CD4-positive, alpha-beta T cell treated with Interleukin-1 beta for 1 hour (primary cell): ENCODE measurements around the gene PLCB4.

Source experiments
- DNase-seq, 2 donors: peaks; one replicate each; pipeline ENCODE4 v3.0.0-alpha.2; 2020 to 2022

The PLCB4 gene

DNA sequence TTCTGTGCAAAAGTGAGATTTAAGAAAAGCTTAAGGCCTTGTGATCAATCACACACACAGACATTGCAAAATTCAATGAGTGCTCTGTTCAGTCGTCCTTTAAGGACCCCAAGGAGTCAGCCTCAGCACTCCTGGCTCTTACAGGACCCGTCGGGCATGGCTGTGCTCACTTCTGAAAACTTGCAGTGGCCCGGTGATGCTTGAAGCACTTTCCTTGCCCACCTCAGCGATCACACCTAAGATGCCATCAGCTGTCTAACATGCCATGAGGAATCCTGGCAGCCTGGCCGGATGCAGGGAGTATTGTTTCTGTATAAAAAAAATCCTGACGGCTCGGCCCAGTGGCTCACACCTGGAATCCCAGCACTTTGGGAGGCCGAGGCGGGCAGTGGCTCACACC, 344.1 kb downstream of the PLCB4 start:
- DNase-seq, result no peak

- no peak for DNase-seq
Observed at GRCh38 chr20:9415426-9415825, 346.5 kb downstream of the PLCB4 start.

- no peak for DNase-seq
Observed at GRCh38 chr20:9416421-9416820, 347.5 kb downstream of the PLCB4 start.

GRCh38 chr20:9417665-9418064, 348.8 kb downstream of the PLCB4 start:
- DNase-seq, result no peak

DNA sequence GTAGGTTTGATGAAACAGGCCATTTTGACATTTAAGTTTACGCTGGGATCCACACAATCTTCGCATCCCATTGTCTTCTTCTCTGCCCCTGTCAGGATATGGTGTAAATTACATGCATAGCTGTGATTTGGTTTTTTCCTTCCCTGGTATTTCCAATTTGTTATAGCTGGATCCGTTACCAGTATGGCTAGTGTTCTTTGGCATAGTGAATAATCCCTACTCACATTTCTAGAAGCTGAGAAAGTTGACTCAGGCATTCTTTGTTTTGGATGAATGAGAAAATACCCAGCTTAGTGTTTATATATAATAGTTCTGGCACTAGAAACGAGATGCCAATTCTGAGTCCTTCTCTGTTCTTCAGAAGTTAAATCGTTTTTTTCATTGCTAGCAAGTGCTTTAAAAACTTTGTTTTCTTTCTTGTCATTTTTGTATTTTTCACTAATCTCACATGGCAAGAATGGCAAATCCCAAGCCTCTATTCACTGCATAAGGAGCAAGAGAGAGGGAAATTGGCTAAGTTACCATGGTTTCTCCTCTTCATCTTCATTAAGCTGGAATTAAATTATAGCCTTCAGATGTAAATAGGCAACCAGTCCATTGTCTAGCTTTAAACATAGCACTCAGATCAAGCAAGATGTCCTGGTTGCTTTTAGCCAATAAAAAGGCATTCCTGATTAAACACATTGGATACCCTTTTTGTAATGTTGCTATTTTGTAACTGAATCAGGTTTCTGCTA, 353.6 kb downstream of the PLCB4 start:
- DNase-seq, result no peak

DNA sequence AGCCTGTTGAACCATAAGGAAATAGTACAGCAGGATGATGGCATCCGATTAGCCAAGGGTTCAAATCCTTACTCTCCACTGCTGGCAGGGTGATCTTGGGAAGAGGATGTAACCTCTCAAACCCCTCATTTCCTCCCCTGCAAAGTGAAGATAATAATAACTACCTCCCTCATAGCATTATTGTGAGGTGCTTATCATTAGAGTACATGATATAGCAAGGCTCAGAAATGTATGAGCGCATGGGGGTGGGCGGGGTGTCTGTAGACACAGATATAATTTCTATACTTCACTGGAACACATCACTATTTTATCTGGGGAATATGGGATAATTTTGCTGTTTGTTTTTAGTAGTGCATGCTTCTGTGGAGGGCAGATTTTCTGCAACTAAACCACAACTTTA, 355.7 kb downstream of the PLCB4 start:
- no peak for DNase-seq

GRCh38 chr20:9427430-9428291, 358.8 kb downstream of the PLCB4 start:
- no peak for DNase-seq

DNA sequence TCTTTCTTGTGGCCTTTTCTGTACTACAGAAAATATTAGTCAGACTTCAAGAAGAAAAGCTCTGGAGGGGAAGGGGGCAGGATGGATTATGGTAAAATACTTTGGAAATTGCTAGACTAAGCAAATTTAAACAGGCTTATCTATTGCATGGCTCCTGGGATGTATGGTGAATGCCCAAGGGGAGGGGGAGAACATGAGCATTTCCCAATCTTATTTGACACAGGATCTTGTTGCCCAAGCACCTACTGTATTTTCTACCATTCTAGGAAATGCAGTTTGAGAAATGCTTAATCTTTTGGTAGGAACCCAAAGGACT, 359.4 kb downstream of the PLCB4 start:
- DNase-seq, result no peak

GRCh38 chr20:9439806-9440205, 370.9 kb downstream of the PLCB4 start:
- no peak for DNase-seq

DNA sequence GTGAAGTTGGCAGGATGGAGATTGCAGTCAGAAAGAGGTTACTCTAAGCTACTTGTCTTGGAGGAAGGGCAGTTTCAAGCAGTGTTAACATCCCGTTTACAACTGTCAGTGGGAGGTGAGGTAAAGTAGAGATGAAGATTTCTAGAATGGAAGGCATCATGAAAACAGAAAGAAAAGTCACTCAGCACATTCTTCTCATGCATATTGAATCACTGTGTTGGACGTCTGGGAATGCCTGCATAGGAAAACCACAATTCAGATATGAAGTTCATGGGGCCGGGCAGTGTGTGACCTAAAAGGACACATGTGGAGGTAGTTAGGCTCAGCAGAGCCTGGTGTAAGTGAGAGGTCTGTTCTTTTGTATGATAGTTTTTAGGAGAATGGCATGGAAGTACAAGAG, 372.0 kb downstream of the PLCB4 start:
- no peak for DNase-seq

GRCh38 chr20:9441948-9442347, 373.1 kb downstream of the PLCB4 start:
- no peak for DNase-seq

GRCh38 chr20:9442858-9443257, 374.0 kb downstream of the PLCB4 start:
- DNase-seq, result no peak

DNA sequence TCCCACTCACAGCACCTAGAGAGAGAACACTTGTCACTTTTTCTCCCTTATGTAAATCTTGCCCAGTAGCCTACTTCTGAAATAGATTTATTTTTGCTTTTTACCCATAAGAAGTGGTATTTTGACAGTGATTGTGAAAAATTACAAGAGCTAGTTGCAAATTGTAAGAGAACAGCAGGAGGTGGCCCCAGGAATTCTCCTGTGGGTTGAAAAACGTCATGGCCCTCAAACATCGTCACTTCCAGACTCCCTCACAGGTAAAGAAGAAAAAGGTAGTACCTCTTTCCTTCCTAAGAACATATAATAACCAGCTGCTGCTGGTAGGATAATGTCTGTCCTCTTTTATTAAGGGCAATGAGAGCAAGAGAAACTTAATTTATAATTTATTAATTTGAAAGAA, 376.0 kb downstream of the PLCB4 start:
- DNase-seq, result no peak

- DNase-seq, result no peak
Observed at GRCh38 chr20:9447182-9447581, 378.3 kb downstream of the PLCB4 start.

- DNase-seq, result no peak
Observed at GRCh38 chr20:9453201-9453600, 384.3 kb downstream of the PLCB4 start.

DNA sequence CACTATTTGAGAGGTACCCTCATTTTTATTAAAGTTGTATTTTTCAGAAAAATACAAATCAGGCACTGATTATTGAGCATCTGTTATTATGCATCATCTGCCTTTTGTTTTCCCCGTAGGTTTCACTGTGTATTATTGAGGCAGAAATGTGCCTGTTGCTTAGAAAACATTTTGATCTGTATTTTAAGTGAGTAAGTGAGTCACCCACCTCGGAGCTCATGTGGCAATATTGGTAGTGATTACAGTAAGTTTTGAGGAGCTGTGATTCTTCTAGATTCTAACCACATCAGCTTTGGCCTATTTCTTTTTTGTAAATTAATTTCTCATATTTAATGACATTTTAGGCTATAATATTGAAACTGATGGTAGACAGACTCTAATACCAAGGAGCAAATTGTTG, 385.9 kb downstream of the PLCB4 start:
- no peak for DNase-seq

GRCh38 chr20:9457136-9457535, 388.2 kb downstream of the PLCB4 start:
- no peak for DNase-seq

GRCh38 chr20:9458138-9458796, 389.4 kb downstream of the PLCB4 start:
- DNase-seq, result peak in 1 of 2 donors; percentile 2

GRCh38 chr20:9460518-9460917, 391.6 kb downstream of the PLCB4 start:
- no peak for DNase-seq

GRCh38 chr20:9467995-9468394, 399.1 kb downstream of the PLCB4 start:
- DNase-seq, result no peak

DNA sequence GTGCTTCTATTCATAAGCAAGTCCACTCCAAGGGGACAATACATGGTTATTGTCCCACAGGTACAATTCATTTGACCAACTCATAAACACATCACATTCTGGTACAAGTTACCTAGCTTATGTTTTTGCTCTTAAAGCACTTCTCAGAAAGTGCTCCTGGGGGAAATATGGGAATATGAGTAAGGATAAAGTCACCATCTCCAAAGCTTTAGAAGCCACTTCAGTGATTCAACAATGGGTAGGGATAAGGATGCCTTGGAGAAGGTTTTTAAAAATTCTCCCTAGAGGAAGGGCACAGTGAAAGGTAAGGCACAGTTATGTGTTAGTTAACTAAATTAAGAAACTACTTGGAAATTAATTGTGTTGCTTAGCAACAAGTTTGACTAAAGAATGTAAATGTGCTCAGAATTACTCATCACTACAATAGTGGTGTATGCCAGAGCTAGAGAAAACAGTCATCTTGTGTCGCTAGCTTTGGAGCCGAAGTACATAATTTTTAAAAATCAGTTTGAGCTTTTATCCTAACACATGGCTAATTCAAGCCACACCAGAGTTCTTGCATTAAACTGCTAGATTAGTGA, 406.0 kb downstream of the PLCB4 start:
- no peak for DNase-seq

DNA sequence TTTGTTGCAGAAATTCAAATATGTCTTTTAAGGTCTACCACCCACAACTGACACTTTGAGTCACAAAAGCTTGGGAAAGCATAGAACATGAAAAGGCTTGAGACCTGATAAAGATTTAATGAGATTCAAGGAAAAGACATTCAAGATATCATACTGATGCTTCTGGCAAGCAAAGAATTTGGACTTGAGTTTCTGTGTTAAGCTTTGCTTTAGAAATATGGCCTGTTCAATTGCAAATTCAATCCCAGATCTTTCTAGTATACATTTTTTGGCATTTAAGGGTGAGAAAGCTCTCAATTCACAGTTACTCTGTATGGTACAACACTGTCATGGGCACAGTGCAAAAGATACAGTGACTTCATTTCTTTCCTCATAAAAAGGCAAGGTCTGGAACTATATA, 406.6 kb downstream of the PLCB4 start:
- DNase-seq, result no peak

- no peak for DNase-seq
Observed at GRCh38 chr20:9476174-9476573, 407.3 kb downstream of the PLCB4 start.

- no peak for DNase-seq
Observed at GRCh38 chr20:9476637-9477036, 407.8 kb downstream of the PLCB4 start.
